Activated CD8-positive, alpha-beta memory T cell treated with anti-CD3 and anti-CD28 coated beads for 1 hour (primary cell): ENCODE data around the gene DAAM1.

Experiments
- DNase-seq, 2 donors: peaks; one replicate each; pipeline ENCODE4 v3.0.0-alpha.2; 2020; ENCODE audit warnings: low read depth in 1 of 2; ENCODE audit errors: extremely low read depth in 1 of 2

The DAAM1 gene

DNA sequence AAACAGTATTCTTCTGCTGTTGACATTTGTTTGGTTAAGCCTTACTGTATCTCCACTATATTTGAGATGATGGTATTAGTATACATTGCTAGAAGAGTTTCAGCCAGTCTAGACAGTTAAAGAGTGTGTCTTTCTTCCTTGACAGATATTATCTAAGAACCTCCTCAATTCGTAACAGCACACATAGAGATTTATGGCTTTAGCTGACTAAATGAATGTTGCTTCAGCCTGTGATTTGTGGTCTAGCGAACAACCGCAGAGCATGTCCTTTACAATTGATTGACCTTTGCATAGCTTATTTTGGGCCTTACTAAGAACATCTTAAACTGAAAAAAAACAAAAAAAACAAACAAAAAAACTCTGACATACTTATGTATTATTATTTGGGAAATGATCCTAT lies 122.2 kb downstream of the DAAM1 start:
- no peak for DNase-seq

- DNase-seq, result no peak
Measured at GRCh38 chr14:59311723-59312122, 123.3 kb downstream of the DAAM1 start.

- DNase-seq, result no peak
Measured at GRCh38 chr14:59313144-59313651, 124.7 kb downstream of the DAAM1 start.

GRCh38 chr14:59313658-59314608 lies 125.5 kb downstream of the DAAM1 start:
- DNase-seq, result no peak

- no peak for DNase-seq
Measured at GRCh38 chr14:59314953-59315599, 126.6 kb downstream of the DAAM1 start.

- no peak for DNase-seq
Measured at GRCh38 chr14:59316151-59316830, 127.8 kb downstream of the DAAM1 start.

- DNase-seq, result no peak
Measured at GRCh38 chr14:59317346-59317745, 128.9 kb downstream of the DAAM1 start.

DNA sequence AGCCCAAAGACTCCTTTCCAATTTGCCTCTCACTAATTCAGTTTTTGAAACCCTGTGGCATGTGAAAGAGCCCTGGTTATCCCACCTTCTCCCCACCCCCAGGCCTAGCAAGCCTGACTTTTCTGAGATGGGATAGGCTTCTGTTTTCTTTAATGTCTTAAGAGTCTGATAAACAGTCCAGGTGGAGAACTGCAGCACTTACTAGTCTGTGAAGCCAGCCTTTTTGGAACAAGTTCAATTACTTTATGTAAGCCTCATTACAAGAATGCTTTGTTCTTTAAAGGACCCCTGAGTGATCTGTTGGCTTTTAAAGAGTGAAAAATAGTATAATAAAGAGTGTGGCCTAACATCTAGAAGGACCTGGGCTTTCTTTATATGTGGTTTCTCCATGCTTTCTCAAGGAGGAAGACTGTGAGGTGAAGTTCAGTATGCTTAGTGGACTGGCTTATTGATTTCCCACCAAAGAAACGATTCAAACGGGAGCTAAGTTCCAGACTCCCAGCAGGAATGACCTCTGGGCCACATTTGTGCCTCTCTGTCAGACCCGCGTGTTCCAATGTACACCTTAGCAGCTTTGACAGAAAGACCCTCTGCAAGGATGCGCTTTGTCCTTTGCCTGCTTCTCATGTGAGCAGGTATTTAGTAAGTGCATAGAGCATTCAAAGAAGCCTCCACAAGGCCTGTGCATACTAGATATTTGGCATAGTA lies 129.5 kb downstream of the DAAM1 start:
- DNase-seq, result no peak

GRCh38 chr14:59318908-59319307 lies 130.4 kb downstream of the DAAM1 start:
- DNase-seq, result no peak

DNA sequence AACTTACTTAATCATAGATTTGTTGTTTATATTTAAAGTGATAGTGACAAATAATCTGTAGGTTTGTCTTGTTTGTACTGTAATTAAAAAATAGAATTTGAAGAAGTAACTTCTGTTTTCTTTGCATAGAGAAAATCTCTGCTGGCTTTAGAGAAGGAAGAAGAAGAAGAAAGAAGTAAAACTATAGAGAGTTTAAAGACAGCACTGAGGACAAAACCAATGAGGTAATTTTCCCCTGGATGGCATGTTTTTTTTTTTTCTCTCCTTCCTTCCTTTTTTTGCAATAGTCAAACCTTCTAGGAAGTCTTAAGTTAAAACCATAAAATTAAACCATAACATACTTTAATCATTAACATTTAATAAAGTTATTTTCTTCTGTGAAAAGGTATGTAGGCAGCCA lies 131.9 kb downstream of the DAAM1 start:
- no peak for DNase-seq

- DNase-seq, result no peak
Measured at GRCh38 chr14:59320763-59321625, 132.5 kb downstream of the DAAM1 start.

DNA sequence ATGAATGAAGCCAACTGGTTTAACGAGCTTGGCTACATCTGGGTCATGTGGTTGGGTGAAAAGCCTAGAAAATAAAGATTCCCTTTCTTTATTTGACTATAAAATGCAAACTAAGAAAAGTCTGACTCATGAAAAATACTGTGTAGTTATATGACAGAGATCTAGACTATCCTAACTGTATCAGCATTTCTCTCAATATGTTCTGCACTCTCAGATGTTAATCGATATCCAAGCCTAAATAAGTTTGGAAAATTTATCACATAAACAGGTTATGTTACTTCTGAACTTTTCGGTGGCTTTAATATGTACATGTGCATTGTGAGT lies 133.1 kb downstream of the DAAM1 start:
- DNase-seq, result no peak

DNA sequence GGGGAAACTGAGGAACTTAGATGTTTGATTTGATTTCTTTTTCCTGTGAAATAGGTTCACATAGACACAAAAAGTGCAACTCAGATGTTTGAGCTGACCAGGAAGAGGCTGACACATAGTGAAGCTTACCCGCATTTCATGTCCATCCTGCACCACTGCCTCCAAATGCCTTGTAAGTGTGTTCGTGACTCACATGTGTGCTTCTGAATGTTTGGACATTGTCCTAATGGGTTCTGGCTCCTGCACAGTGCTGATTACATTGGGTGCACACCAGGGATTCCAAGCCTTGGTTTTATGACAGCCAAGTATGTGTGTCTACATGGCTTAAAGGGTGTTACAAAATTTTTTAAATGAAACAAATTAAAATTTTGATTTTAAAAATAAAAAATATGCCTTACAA lies 137.4 kb downstream of the DAAM1 start:
- no peak for DNase-seq

DNA sequence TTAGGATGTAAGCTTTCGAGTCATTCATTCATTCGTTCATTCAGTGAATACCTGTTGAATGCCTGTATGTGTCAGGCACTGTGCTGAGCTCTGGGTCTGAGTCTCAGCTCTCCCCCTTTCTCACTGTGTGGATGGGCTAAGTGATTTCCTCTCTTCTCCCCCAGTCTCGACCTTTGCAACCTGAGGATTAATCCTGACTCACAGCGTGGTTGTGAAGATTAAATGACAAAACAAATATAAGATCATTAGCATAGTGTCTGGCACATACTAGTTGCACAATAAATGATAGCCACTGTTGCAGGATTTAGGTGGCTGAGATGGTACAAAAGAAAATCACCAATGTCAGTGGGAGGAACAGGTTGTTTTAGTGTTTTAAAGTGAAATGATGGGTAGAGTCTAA lies 140.0 kb downstream of the DAAM1 start:
- no peak for DNase-seq

GRCh38 chr14:59330455-59330854 lies 142.0 kb downstream of the DAAM1 start:
- DNase-seq, result no peak

GRCh38 chr14:59331217-59331616 lies 142.8 kb downstream of the DAAM1 start:
- DNase-seq, result no peak

- no peak for DNase-seq
Measured at GRCh38 chr14:59332727-59333126, 144.3 kb downstream of the DAAM1 start.

DNA sequence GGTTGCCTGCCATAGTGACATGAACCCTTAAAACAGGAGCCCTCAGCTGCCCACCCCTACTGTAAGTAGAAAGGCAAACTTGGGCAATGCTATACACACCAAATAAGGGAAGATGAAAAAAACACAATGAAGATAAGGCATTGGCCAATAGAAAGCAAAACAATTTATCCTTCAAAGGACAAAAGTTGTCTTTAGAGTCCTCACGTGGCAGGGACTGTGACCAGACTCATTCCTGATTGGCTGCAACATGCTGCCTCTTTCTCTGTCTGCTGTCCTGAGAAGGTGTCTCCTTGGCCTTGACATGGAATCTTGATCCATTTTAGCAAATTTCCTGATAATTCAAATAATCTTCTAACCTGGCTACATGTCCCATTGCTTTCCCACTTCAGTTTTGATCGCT lies 144.8 kb downstream of the DAAM1 start:
- no peak for DNase-seq

GRCh38 chr14:59333668-59334067 lies 145.2 kb downstream of the DAAM1 start:
- no peak for DNase-seq

DNA sequence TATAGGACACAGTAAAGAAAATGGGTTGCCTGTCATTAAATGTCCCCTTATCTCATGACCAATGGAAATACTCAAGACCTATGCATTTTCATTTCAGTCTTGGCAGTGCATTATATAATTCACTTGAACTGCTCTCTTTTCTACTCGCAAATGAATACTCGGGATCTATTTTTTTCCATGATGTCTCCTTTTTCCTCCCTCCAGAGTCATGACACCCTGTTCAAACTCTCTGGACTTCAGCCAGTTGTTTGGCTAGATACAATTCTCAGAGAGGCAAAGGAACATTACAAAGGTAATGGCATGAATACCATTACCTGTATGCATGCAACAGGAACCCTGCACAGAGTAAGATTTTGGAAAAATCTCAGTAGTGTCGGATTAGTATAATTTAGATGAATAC lies 145.8 kb downstream of the DAAM1 start:
- no peak for DNase-seq
